Limb (tissue), 2 donors: ENCODE measurements around the gene UBE2G1.
"Not testable (repeated sequence)": the region's sequence is repeated elsewhere in the genome, so short reads cannot be mapped to it uniquely, and the experiment has no call there.

Source experiments
- DNase-seq, 2 donors: peaks; one replicate each; pipeline ENCODE4 v3.0.0-alpha.2; 2016; ENCODE audit errors: extremely low spot score in 2 of 2

Gene UBE2G1

GRCh38 chr17:4305224-4305623, 61.3 kb downstream of the UBE2G1 start:
- no peak for DNase-seq

GRCh38 chr17:4304417-4305027, 62.0 kb downstream of the UBE2G1 start:
- DNase-seq: peak in 1 of 2 donors; percentile 29

- no peak for DNase-seq
Observed at GRCh38 chr17:4301066-4301465, 65.4 kb downstream of the UBE2G1 start.

- no peak for DNase-seq
Observed at GRCh38 chr17:4297351-4297750, 69.1 kb downstream of the UBE2G1 start.

GRCh38 chr17:4295686-4296085, 70.8 kb downstream of the UBE2G1 start:
- no peak for DNase-seq

GRCh38 chr17:4293572-4293971, 72.9 kb downstream of the UBE2G1 start:
- no peak for DNase-seq

- no peak for DNase-seq
Observed at GRCh38 chr17:4287710-4288109, 78.8 kb downstream of the UBE2G1 start.

- no peak for DNase-seq
Observed at GRCh38 chr17:4276514-4276913, 90.0 kb downstream of the UBE2G1 start.

GRCh38 chr17:4272972-4273368, 93.5 kb downstream of the UBE2G1 start:
- no peak for DNase-seq

- DNase-seq: no peak
Observed at GRCh38 chr17:4272213-4272971, 94.1 kb downstream of the UBE2G1 start.

GRCh38 chr17:4270736-4271135, 95.7 kb downstream of the UBE2G1 start:
- no peak for DNase-seq

- no peak for DNase-seq
Observed at GRCh38 chr17:4269915-4270314, 96.6 kb downstream of the UBE2G1 start.

- DNase-seq: peak in 1 of 2 donors; percentile 26
Observed at GRCh38 chr17:4267402-4267801, 99.1 kb downstream of the UBE2G1 start.

GRCh38 chr17:4266550-4266949, 99.9 kb downstream of the UBE2G1 start:
- DNase-seq: no peak

- peak; percentile 96 to 98 for DNase-seq
Observed at GRCh38 chr17:4263282-4264215, 102.9 kb downstream of the UBE2G1 start, which contains the start of gene ANKFY1. Gene ANKFY1, minus strand, starts transcription at chr17:4263979. Its CDS starts 38 bp downstream, at chr17:4263941.

- no peak for DNase-seq
Observed at GRCh38 chr17:4262703-4263102, 103.8 kb downstream of the UBE2G1 start.

- DNase-seq: no peak
Observed at GRCh38 chr17:4261452-4261851, 105.0 kb downstream of the UBE2G1 start.

- DNase-seq: no peak
Observed at GRCh38 chr17:4258867-4259266, 107.6 kb downstream of the UBE2G1 start.

- DNase-seq: no peak
Observed at GRCh38 chr17:4256952-4257351, 109.5 kb downstream of the UBE2G1 start.

- DNase-seq: not testable (repeated sequence)
Observed at GRCh38 chr17:4255271-4255670, 111.2 kb downstream of the UBE2G1 start.

- DNase-seq: no peak
Observed at GRCh38 chr17:4250887-4251286, 115.6 kb downstream of the UBE2G1 start.

- DNase-seq: no peak
Observed at GRCh38 chr17:4249452-4250029, 116.9 kb downstream of the UBE2G1 start.
